HG02623 (cell line): ENCODE data around the gene GALK1.

Source experiments
- ATAC-seq: cut with Tn5 transposase; IDR thresholded peaks from one replicate; pipeline ENCODE4 v1.9.1; 2021; ENCODE audit warnings: moderate library complexity; ENCODE audit not compliant: unreplicated experiment

GALK1 gene

DNA sequence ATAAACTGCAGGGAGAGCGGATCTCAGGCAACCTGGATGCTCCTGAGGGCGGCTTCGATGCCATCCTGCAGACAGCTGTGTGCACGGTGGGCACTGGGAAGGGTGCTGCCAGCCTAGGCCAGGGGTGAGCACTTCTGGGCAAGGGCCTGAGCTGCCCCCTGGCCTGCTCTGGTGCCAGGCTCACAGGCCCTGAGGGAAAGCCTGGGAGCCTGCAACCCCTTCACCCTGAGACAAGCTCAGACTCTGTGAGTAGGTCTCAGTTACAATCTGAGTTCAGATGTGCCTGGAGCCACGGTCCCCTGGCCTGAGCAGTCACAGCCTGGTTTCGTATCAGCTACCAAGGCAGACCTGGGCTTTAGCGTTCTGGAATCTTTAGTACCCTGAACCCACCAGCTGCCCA, 35.6 kb downstream of the GALK1 start:
- no peak for ATAC-seq

DNA sequence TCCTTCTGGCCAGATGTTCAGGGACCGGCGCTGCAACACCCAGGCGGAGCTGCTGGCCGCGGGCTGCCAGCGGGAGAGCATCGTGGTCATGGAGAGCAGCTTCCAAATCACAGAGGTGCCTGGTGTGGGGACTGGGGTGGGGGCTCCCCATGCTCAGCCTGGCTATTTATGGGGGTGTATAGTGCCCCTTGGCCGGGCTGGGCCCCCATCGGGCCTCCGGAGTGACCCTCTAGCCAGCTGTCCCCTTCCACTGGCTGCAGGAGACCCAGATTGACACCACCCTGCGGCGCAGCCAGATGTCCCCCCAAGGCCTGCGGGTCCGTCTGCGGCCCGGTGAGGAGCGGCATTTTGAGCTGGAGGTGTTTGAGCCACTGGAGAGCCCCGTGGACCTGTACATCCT, 37.6 kb downstream of the GALK1 start:
- ATAC-seq = no peak

DNA sequence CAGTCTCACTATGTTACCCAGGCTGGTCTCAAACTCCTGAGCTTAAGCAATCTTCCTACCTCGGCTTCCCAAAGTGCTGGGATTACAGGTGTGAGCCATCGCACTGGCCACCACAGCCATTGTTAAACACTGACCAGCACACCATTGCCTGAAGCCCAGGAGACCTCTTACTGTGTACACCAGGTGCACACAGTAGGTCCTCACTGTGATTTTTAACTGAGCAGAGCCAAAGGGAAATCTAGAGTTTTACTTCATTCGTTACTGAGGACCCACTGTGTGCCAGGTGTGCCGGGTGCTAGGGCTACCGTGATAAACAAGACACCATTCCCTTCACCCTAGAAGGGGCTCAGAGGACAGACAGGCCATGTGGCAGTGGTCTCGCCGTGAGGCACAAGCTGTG, 39.5 kb downstream of the GALK1 start:
- ATAC-seq = no peak

DNA sequence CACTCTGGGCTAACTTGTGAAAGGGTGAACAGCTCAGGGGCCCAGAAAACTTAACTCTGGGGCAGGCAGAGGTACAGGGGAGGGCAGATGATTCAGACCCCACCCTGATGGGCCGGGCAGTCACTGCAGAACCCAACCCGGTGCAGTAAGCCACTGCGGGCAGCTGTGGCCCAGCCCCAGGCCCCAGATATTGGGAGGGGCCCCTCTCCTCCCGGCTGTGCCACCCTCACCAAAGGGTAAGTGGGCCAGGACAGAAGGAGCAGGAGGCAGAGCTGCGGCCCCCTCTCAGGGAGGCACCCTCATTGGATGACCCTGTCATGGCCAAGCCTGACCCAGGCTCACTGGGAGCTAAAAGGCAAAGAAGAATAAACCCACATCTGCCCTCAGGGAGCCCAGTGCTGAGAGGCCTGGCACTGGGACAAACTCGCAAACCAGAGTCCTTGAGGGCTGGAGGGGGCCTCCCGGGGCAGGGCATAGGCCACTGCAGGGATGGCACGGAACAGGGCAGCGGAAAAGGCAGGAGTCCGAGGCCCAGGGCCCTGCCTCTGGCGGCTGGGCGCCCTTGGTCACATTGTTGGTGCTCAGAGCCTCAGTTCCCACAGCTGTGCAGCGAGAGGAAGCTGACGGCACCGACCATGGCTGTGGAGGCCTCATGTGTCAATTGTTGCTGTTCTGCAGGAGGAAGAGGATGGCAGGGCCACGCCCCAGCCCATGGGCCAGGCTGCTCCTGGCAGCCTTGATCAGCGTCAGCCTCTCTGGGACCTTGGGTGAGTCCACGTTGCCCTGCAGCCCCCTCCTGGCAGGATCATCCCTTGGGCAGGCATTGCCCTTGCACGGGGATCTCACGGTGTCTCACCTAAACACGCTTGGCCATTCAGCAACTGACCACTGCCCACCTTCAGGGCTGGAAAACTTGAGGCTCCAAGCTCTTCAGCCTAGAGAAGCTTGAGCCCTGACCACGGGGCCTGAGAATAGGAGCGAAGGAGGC, 40.7 kb downstream of the GALK1 start:
- no peak for ATAC-seq

GRCh38 chr17:75723171-75723930, 41.6 kb downstream of the GALK1 start:
- ATAC-seq = no peak

GRCh38 chr17:75722542-75723095, 42.4 kb downstream of the GALK1 start:
- ATAC-seq = no peak

DNA sequence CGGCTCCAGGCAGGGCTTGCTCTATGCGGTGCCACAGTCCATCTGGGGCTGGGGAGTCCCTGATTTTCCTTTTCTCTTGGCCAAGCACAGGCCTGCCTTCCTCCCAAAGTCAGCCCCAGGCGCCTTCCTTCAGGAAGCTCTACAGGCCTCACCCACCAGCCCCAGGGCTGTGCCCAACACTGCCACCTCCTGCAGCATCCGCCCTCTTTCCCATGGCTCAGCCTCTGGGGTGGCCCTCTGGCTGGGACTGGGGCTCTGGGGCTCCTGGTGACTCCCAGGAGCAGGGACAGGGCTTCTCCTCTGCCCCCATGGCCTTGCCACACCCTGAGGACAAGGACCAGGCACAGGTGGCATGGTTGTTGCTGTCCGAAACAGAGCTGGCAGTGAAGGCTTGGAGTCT, 42.9 kb downstream of the GALK1 start:
- ATAC-seq = no peak

- no peak for ATAC-seq
Observed at GRCh38 chr17:75721463-75722011, 43.5 kb downstream of the GALK1 start.

GRCh38 chr17:75720656-75721462, 44.1 kb downstream of the GALK1 start, which contains the start of gene ITGB4:
Gene ITGB4, plus strand, starts transcription at chr17:75721459. Its CDS starts 3,245 bp downstream, at chr17:75724704.
- ATAC-seq = no peak

GRCh38 chr17:75719732-75720131, 45.3 kb downstream of the GALK1 start:
- ATAC-seq = no peak

DNA sequence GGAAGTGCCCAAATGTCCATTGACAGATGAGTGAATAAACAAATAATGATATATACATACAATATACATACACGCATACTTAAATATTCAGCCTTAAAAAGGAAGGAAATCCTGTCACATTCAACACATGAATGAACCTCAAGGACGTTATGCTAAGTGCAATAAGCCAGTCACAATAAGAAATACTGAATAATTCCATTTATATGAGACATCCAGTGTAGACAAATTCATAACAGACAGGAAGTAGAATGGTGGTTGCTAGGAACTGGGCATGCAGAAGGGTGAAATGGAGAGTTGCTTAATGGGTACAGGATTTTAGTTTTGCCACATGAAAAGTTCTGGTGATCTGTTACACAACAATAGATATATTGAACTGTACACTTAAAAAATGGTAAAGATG, 52.5 kb downstream of the GALK1 start:
- no peak for ATAC-seq
